Keratinocyte (primary cell): ENCODE results near the gene DNAH17.

Experiments
- CTCF ChIP-seq, 3 experiments: IDR thresholded peaks in 1 of 3; conservative IDR thresholded peaks in 1 of 3; optimal IDR thresholded peaks in 1 of 3; 2 replicates in 2 of 3; 3 replicates in 1 of 3; pipeline versions ENCODE3 to v1.5.1; 2011; ENCODE audit warnings: low read length in 3 of 3, mild to moderate bottlenecking in 3 of 3, moderate library complexity in 2 of 3, control low read depth in 1 of 3, inconsistent platforms in 1 of 3; ENCODE audit not compliant: insufficient read depth in 2 of 3; ENCODE audit errors: extremely low read depth in 1 of 3
- EZH2 ChIP-seq: IDR thresholded peaks from one replicate; pipeline ENCODE4 v1.6.1; 2012; ENCODE audit warnings: inconsistent platforms, mild to moderate bottlenecking, low read length, moderate library complexity

GRCh38 chr17:78492116-78492799, 84.9 kb downstream of the DNAH17 start:
- TF ChIP-seq CTCF (optimal IDR thresholded peaks at IDR 0.05 in 1 of 3, IDR thresholded peaks at IDR 0.05 in 1 of 3, conservative IDR thresholded peaks at IDR 0.05 in 1 of 3; ENCODE audit: extremely low read depth in 1 of 3, insufficient read depth in 2 of 3, low read length in 3 of 3) (no peak), EZH2 (no peak)
